Amniotic epithelial cell (primary cell): ENCODE data around the gene ITIH5.
A peak's percentile ranks its signal among the peaks of the same experiment; 100 is the strongest.

Source experiments
- DNase-seq: peaks from one replicate; pipeline ENCODE4 v3.0.0-alpha.2; 2010; ENCODE audit warnings: low read depth

ITIH5 gene

GRCh38 chr10:7547206-7547605 is 119.6 kb downstream of the ITIH5 start:
- DNase-seq, result no peak

GRCh38 chr10:7546385-7546967 is 120.3 kb downstream of the ITIH5 start:
- DNase-seq, result no peak

- DNase-seq, result no peak
These were observed 121.0 kb downstream of the ITIH5 start for GRCh38 chr10:7545792-7546191.

- DNase-seq, result no peak
These were observed 121.5 kb downstream of the ITIH5 start for GRCh38 chr10:7545261-7545660.

- DNase-seq, result no peak
These were observed 122.6 kb downstream of the ITIH5 start for GRCh38 chr10:7544203-7544602.

- DNase-seq, result no peak
These were observed 124.4 kb downstream of the ITIH5 start for GRCh38 chr10:7542189-7542914.

- DNase-seq, result no peak
These were observed 125.4 kb downstream of the ITIH5 start for GRCh38 chr10:7541137-7542087.

- DNase-seq, result no peak
These were observed 127.7 kb downstream of the ITIH5 start for GRCh38 chr10:7538970-7539654.

GRCh38 chr10:7537126-7537525 is 129.6 kb downstream of the ITIH5 start:
- no peak for DNase-seq

- no peak for DNase-seq
These were observed 132.3 kb downstream of the ITIH5 start for GRCh38 chr10:7534480-7534852.

- DNase-seq, result no peak
These were observed 132.9 kb downstream of the ITIH5 start for GRCh38 chr10:7533657-7534479.

GRCh38 chr10:7532723-7533498 is 133.9 kb downstream of the ITIH5 start:
- DNase-seq, result no peak

GRCh38 chr10:7529638-7530037 is 137.1 kb downstream of the ITIH5 start:
- DNase-seq, result no peak

GRCh38 chr10:7527468-7527867 is 139.3 kb downstream of the ITIH5 start:
- no peak for DNase-seq

- no peak for DNase-seq
These were observed 140.8 kb downstream of the ITIH5 start for GRCh38 chr10:7526017-7526400.

GRCh38 chr10:7525314-7526016 is 141.3 kb downstream of the ITIH5 start:
- DNase-seq, result peak; percentile 55

- no peak for DNase-seq
These were observed 143.1 kb downstream of the ITIH5 start for GRCh38 chr10:7523656-7524055.

- no peak for DNase-seq
These were observed 146.0 kb downstream of the ITIH5 start for GRCh38 chr10:7520507-7521485.

GRCh38 chr10:7519351-7519750 is 147.4 kb downstream of the ITIH5 start:
- DNase-seq, result no peak
